ENCODE results near the gene RNF152.

DNA sequence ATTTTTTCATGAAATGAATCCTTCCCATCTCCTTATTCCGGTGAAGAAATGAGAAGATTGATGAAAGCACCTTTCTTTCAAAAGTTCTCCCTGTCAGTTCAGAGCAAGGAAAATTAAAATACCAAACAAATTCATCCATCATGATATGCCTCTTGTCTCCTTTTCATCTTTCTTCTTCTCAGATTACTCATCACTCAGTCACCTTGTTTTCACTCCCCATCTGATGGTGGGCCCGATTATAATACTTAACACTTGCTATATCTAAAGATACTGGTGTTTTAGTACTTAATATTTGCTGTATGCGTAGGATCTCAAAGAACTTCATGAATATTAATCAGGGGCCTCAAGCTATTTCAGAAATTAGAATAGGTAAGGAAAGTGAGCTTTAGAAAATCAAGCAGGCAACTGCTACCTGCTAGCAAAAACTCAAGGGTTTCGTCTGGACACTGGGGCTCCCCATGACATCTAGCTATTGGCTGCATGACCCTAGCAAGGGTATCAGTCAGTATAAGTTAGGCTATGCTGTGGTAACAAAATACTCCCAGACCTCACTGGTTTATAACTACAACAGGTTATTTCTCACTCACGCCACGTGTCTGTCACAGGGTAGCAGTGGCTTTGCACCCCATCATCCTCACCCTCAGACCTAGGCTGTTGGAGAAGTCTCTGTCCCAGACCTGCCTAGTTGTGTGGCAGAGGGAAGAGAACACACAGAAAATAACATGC, 39.0 kb upstream of the RNF152 start:
- TF ChIP-seq POLR2A (IDR thresholded peaks at IDR 0.05), result no peak
- TF ChIP-seq, protein P1, sequence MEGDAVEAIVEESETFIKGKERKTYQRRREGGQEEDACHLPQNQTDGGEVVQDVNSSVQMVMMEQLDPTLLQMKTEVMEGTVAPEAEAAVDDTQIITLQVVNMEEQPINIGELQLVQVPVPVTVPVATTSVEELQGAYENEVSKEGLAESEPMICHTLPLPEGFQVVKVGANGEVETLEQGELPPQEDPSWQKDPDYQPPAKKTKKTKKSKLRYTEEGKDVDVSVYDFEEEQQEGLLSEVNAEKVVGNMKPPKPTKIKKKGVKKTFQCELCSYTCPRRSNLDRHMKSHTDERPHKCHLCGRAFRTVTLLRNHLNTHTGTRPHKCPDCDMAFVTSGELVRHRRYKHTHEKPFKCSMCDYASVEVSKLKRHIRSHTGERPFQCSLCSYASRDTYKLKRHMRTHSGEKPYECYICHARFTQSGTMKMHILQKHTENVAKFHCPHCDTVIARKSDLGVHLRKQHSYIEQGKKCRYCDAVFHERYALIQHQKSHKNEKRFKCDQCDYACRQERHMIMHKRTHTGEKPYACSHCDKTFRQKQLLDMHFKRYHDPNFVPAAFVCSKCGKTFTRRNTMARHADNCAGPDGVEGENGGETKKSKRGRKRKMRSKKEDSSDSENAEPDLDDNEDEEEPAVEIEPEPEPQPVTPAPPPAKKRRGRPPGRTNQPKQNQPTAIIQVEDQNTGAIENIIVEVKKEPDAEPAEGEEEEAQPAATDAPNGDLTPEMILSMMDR (IDR thresholded peaks at IDR 0.05), result no peak
- no peak for TF ChIP-seq POLR2AphosphoS5 (IDR thresholded peaks at IDR 0.05)

Data from stomach (tissue), 4 donors.